Spleen (tissue), 11 donors: ENCODE measurements around the gene TMEM170B. TPM values are rescaled to one million over a fixed set of nuclear protein-coding genes. Genes with fewer than 3 reads are reported as not detected.

Source experiments
- DNase-seq: peaks from one replicate; pipeline ENCODE4 v3.0.0-alpha.2; 2020
- H3K27ac ChIP-seq, 8 donors: fragments of 200-600 bp; sonication (generic) in 7 of 8; 1 replicate in 4 of 8; 2 replicates in 4 of 8; pipeline versions ENCODE4 v1.5.0 to v1.8.0; 2016 to 2021; ENCODE audit warnings: inconsistent platforms in 4 of 8, mild to moderate bottlenecking in 4 of 8, moderate library complexity in 1 of 8
- H3K27me3 ChIP-seq, 7 donors: fragments of 200-600 bp; sonication (generic) in 6 of 7; replicated peaks in 1 of 7; 1 replicate in 4 of 7; 2 replicates in 3 of 7; pipeline versions ENCODE4 v1.5.0 to v1.8.0; 2016 to 2021; ENCODE audit warnings: inconsistent platforms in 3 of 7, mild to moderate bottlenecking in 1 of 7
- H3K36me3 ChIP-seq, 6 donors: fragments of 200-600 bp; sonication (generic) in 5 of 6; 1 replicate in 4 of 6; 2 replicates in 2 of 6; pipeline versions ENCODE4 v1.5.0 to v1.8.0; 2016 to 2021; ENCODE audit warnings: inconsistent platforms in 2 of 6
- H3K4me1 ChIP-seq, 6 donors: fragments of 200-600 bp; sonication (generic) in 5 of 6; 1 replicate in 3 of 6; 2 replicates in 3 of 6; pipeline versions ENCODE4 v1.5.0 to v1.8.0; 2016 to 2021; ENCODE audit warnings: inconsistent platforms in 3 of 6
- H3K4me3 ChIP-seq, 8 donors: fragments of 200-600 bp; sonication (generic) in 7 of 8; 1 replicate in 4 of 8; 2 replicates in 4 of 8; pipeline versions ENCODE4 v1.5.0 to v1.8.0; 2016 to 2021; ENCODE audit warnings: inconsistent platforms in 4 of 8, mild to moderate bottlenecking in 4 of 8, moderate library complexity in 2 of 8
- H3K9me3 ChIP-seq, 8 donors: fragments of 200-600 bp; sonication (generic) in 7 of 8; 1 replicate in 4 of 8; 2 replicates in 4 of 8; pipeline versions ENCODE4 v1.5.0 to v1.8.0; 2016 to 2021; ENCODE audit warnings: inconsistent platforms in 4 of 8
- CTCF ChIP-seq, 11 experiments: fragments of 200-600 bp in 7 of 11; fragments of 450-650 bp in 4 of 11; sonication (generic) in 4 of 11; IDR thresholded peaks in 8 of 11; conservative IDR thresholded peaks in 3 of 11; 1 replicate in 7 of 11; 2 replicates in 4 of 11; pipeline versions ENCODE4 v1.4.0 to v1.8.0; 2016 to 2021; ENCODE audit warnings: antibody characterized with exemption in 11 of 11, inconsistent platforms in 4 of 11, mild to moderate bottlenecking in 1 of 11
- POLR2A ChIP-seq, 3 donors: fragments of 450-650 bp; IDR thresholded peaks; one replicate each; pipeline ENCODE4 v1.5.1; 2017; ENCODE audit warnings: antibody characterized with exemption in 3 of 3, mild to moderate bottlenecking in 1 of 3
- POLR2AphosphoS5 ChIP-seq, 3 donors: sonication (generic); formaldehyde crosslinking; IDR thresholded peaks; one replicate each; pipeline ENCODE4 v1.5.1; 2017; ENCODE audit warnings: antibody characterized with exemption in 3 of 3
- WGBS, 5 donors: extraction: QIAGEN DNeasy Blood & Tissue Kit in 3 of 5; methylation state at CpG; one replicate each; pipeline versions ENCODE4 v1.1.5 to v1.1.7; 2013 to 2018; 5-methylcytosine and 5-hydroxymethylcytosine counted together
- intact Hi-C: fragments of 100-400 bp; cut with DNase I; formaldehyde crosslinking; loops from one replicate; pipeline ENCODE4 v1.15.0; 2023; ENCODE audit warnings: low total_unique reads
- polyA plus RNA-seq, 3 donors: library from polyadenylated mRNA; stranded (reverse); fragments of 200-250 nt; gene quantifications; one replicate each; pipeline ENCODE4 v1.2.1, GENCODE V29; 2013
- total RNA-seq, 7 donors: library from RNA; depleted of rRNA in 3 of 7; stranded (reverse); fragments of >200 nt in 3 of 7; fragmentation: NEBNext Ultra II Directional in 4 of 7; extraction: Animal tissue kit (Norgen Biotek cat#: 25700) in 4 of 7; gene quantifications; one replicate each; pipeline versions ENCODE4 v1.1.0 to v1.2.1, GENCODE V29; 2016 to 2021
- donor health status: healthy with polysubstance abuse.
- donor health status: DM: no; HTN: no; CAD: no; lungs with moderate emphysema.
- donor health status: DM: no; HTN: no; CAD: no.
- donor health status: Bipolar disorder and iron deficiency.
- donor health status: healthy.
- donor health status: DM: no; HTN: no; CAD: no.
- donor health status: DM: yes; HTN: yes; CAD: no.

Gene TMEM170B
- total and polyA plus RNA-seq, 10 donors = 1.2 to 19.8 (median 7.6) TPM

DNA sequence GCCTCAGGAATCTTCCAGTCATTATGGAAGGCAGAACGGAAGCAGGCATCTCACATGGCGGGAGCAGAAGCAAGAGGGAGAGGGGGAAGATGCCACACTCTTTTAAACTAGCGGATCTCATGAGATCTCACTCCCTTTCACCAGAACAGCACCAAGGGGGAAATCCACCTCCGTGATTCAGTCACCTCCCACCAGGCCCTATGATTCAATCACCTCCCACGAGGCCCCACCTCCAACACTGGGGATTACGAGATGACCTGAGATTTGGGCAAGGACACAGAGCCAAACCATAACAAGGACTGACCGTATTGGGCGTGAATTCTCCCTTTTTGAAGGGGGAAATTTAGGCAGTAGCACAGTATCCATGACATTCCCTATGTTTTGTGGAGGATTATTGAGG, 88.8 kb downstream of the TMEM170B start:
- TF ChIP-seq POLR2AphosphoS5 (IDR thresholded peaks at IDR 0.05) (no peak), POLR2A (IDR thresholded peaks at IDR 0.05) (no peak), CTCF (IDR thresholded peaks at IDR 0.05 in 8 of 11, conservative IDR thresholded peaks at IDR 0.05 in 3 of 11) (no peak)
- intact Hi-C loops = no loop called here
- no peak overlapping the region for H3K4me3 ChIP-seq
- H3K27ac ChIP-seq = no peak overlapping the region
- no peaks in the 10 kb centered on the region for H3K9me3 ChIP-seq
- H3K4me1 ChIP-seq = peaks cover 0 to 5% (median 0%) of the 10 kb centered on the region in 6 donors
- H3K27me3 ChIP-seq = no peaks in the 10 kb centered on the region
- H3K36me3 ChIP-seq = no peaks in the 10 kb centered on the region
- DNase-seq = no peak
- 84 to 94% (median 89%) methylated on average over 8 of the region's 8 CpGs for WGBS, 5 donors

- intact Hi-C loops = no loop called here
- no peak overlapping the region for H3K27ac ChIP-seq
These were observed 91.0 kb downstream of the TMEM170B start for GRCh38 chr6:11628562-11628961.

DNA sequence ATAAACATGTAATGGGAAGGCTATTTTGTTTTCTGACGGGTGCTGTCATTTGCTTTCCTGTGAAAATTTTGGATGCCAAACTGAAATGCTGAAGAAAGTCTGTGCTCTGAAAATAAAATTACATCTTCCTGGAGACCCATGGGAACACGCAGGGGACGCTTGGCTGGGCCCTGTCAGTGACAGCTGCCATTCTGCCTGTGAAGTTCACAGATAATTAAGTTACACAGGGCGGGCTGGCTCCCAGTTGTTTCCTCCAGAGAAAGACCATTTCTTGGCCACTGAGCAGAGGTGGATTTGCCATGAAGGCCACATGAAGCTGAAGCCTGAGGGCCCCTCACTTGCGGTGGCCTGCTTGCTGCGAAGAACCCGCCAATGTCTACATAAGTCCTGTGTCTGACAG, 93.5 kb downstream of the TMEM170B start:
- Histone ChIP-seq H3K27ac (peak overlapping the region in 6 of 8 donors; percentile 26 to 72 (median 35)), H3K9me3 (no peaks in the 10 kb centered on the region), H3K4me3 (no peak overlapping the region), H3K4me1 (peaks cover 0 to 5% (median 0%) of the 10 kb centered on the region in 6 donors), H3K36me3 (no peaks in the 10 kb centered on the region), H3K27me3 (no peaks in the 10 kb centered on the region)
- 63 to 78% (median 68%) methylated on average over 7 of the region's 7 CpGs for WGBS, 5 donors
- intact Hi-C loops = no loop called here
- no peak for DNase-seq
- TF ChIP-seq POLR2AphosphoS5 (IDR thresholded peaks at IDR 0.05) = no peak
- TF ChIP-seq CTCF (IDR thresholded peaks at IDR 0.05 in 8 of 11, conservative IDR thresholded peaks at IDR 0.05 in 3 of 11) = no peak
- TF ChIP-seq POLR2A (IDR thresholded peaks at IDR 0.05) = no peak

More at GRCh38 chr6:11628562-11628961, 91.0 kb downstream of the TMEM170B start:
- Histone ChIP-seq H3K36me3 (no peaks in the 10 kb centered on the region), H3K27me3 (no peaks in the 10 kb centered on the region), H3K4me1 (peaks cover 0 to 5% (median 0%) of the 10 kb centered on the region in 6 donors), H3K9me3 (no peaks in the 10 kb centered on the region), H3K4me3 (no peak overlapping the region)
- DNase-seq = no peak
- TF ChIP-seq POLR2AphosphoS5 (IDR thresholded peaks at IDR 0.05) (no peak), POLR2A (IDR thresholded peaks at IDR 0.05) (no peak), CTCF (IDR thresholded peaks at IDR 0.05 in 8 of 11, conservative IDR thresholded peaks at IDR 0.05 in 3 of 11) (no peak)

DNA sequence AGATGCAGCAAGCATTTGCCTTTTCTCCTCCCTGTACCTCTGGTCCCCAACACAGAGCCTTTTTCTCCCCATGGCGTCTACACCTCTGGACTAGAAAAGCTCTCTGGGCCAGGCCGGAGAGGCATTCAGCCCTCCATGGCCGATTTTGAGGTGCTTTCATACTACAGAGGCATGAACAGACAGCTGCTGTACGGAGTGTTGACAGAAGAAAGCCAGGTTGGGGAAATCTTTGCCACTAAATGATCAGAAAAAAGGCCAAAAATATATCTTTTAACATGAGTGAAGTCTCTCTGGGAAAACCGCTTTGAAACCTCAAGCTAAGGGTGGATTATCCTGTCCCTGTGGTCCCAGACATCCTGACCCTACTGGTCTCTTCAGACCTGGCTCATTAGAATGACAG, 94.0 kb downstream of the TMEM170B start:
- 79 to 93% (median 85%) methylated on average over 5 of the region's 5 CpGs for WGBS, 5 donors
- Histone ChIP-seq H3K36me3 (no peaks in the 10 kb centered on the region), H3K27me3 (no peaks in the 10 kb centered on the region), H3K4me3 (no peak overlapping the region), H3K4me1 (peaks cover 0 to 5% (median 0%) of the 10 kb centered on the region in 6 donors), H3K9me3 (no peaks in the 10 kb centered on the region), H3K27ac (peak overlapping the region in 3 of 8 donors; percentile 29 to 72 (median 40))
- intact Hi-C loops = no loop called here
- DNase-seq = no peak
- TF ChIP-seq POLR2AphosphoS5 (IDR thresholded peaks at IDR 0.05) (no peak), CTCF (IDR thresholded peaks at IDR 0.05 in 8 of 11, conservative IDR thresholded peaks at IDR 0.05 in 3 of 11) (no peak), POLR2A (IDR thresholded peaks at IDR 0.05) (no peak)
